ENCODE measurements around the gene RNF169. TPM values are rescaled to one million over a fixed set of nuclear protein-coding genes. Genes with fewer than 3 reads are reported as not detected.

The RNF169 gene
- 3.6 to 5.7 TPM (median 3.9 TPM) in 5 replicates for total RNA-seq (2022; extraction: Qiagen RNA extraction)

GRCh38 chr11:74748211-74749126 lies at the start of gene RNF169:
TSS of gene RNF169 (plus strand) at chr11:74748849. CDS start at chr11:74748881, 32 bp downstream.

GRCh38 chr11:74731301-74732094 lies 17.2 kb upstream of the RNF169 start, which contains the start of gene CHRDL2:
TSS of gene CHRDL2 (minus strand) at chr11:74731426. CDS start at chr11:74730888, 538 bp downstream.

Other genes starting within 250 kb of the RNF169 start
- gene POLD3, start 156.3 kb upstream of the RNF169 start, total RNA-seq (2022; extraction: Qiagen RNA extraction): 13.6 to 19.1 TPM (median 15.5 TPM) in 5 replicates
- gene CHRDL2, start 17.4 kb upstream of the RNF169 start, total RNA-seq (2022; extraction: Qiagen RNA extraction): 3.1 to 5.7 TPM (median 4.0 TPM) in 5 replicates
- gene XRRA1, start 200.2 kb downstream of the RNF169 start, total RNA-seq (2022; extraction: Qiagen RNA extraction): 4.5 to 6.1 TPM (median 5.1 TPM) in 5 replicates
- 234 to 354 TPM (median 245 TPM) in 5 replicates for gene SPCS2, start 200.4 kb downstream of the RNF169 start, total RNA-seq (2022; extraction: Qiagen RNA extraction)
- 2.8 to 4.4 TPM (median 3.7 TPM) in 5 replicates for gene NEU3, start 240.1 kb downstream of the RNF169 start, total RNA-seq (2022; extraction: Qiagen RNA extraction)

Measured in A549 treated with AZD2906 at 1 μM for 4 hours (cell line).